GM21576 (cell line): ENCODE data around the gene EBF3.

Experiments
- ATAC-seq: cut with Tn5 transposase; IDR thresholded peaks from one replicate; pipeline ENCODE4 v1.9.1; 2021; ENCODE audit warnings: mild to moderate bottlenecking, moderate library complexity; ENCODE audit not compliant: unreplicated experiment

Gene EBF3

GRCh38 chr10:129945941-129946760, 17.9 kb downstream of the EBF3 start:
- no peak for ATAC-seq

GRCh38 chr10:129945526-129945925, 18.5 kb downstream of the EBF3 start:
- no peak for ATAC-seq

GRCh38 chr10:129945064-129945463, 19.0 kb downstream of the EBF3 start:
- ATAC-seq = no peak

GRCh38 chr10:129944456-129944855, 19.6 kb downstream of the EBF3 start:
- ATAC-seq = no peak

GRCh38 chr10:129942936-129943715, 20.9 kb downstream of the EBF3 start:
- no peak for ATAC-seq

- no peak for ATAC-seq
These were observed 21.7 kb downstream of the EBF3 start for GRCh38 chr10:129942391-129942790.

- ATAC-seq = no peak
These were observed 22.1 kb downstream of the EBF3 start for GRCh38 chr10:129942019-129942277.

GRCh38 chr10:129941199-129942018, 22.7 kb downstream of the EBF3 start:
- no peak for ATAC-seq

- no peak for ATAC-seq
These were observed 23.4 kb downstream of the EBF3 start for GRCh38 chr10:129940617-129941198.

GRCh38 chr10:129939416-129940275, 24.4 kb downstream of the EBF3 start:
- no peak for ATAC-seq

GRCh38 chr10:129938460-129938859, 25.6 kb downstream of the EBF3 start:
- ATAC-seq = no peak

GRCh38 chr10:129937351-129937751, 26.7 kb downstream of the EBF3 start:
- no peak for ATAC-seq

GRCh38 chr10:129936923-129937300, 27.2 kb downstream of the EBF3 start:
- no peak for ATAC-seq

- ATAC-seq = no peak
These were observed 27.7 kb downstream of the EBF3 start for GRCh38 chr10:129936266-129936922.

- no peak for ATAC-seq
These were observed 28.3 kb downstream of the EBF3 start for GRCh38 chr10:129935867-129936152.

GRCh38 chr10:129935102-129935866, 28.8 kb downstream of the EBF3 start:
- ATAC-seq = no peak

GRCh38 chr10:129934196-129934925, 29.7 kb downstream of the EBF3 start:
- ATAC-seq = no peak

- ATAC-seq = no peak
These were observed 30.5 kb downstream of the EBF3 start for GRCh38 chr10:129933456-129934092.
